ENCODE data around the gene ALG3. TPM values are rescaled to one million over a fixed set of nuclear protein-coding genes. Genes with fewer than 3 reads are reported as not detected.

The ALG3 gene
- total RNA-seq, 1 donor from 2014 or later: 30.1 TPM

GRCh38 chr3:184239221-184239620 lies 9.5 kb downstream of the ALG3 start:
- intact Hi-C loops (cut with DNase I): no loop called here

DNA sequence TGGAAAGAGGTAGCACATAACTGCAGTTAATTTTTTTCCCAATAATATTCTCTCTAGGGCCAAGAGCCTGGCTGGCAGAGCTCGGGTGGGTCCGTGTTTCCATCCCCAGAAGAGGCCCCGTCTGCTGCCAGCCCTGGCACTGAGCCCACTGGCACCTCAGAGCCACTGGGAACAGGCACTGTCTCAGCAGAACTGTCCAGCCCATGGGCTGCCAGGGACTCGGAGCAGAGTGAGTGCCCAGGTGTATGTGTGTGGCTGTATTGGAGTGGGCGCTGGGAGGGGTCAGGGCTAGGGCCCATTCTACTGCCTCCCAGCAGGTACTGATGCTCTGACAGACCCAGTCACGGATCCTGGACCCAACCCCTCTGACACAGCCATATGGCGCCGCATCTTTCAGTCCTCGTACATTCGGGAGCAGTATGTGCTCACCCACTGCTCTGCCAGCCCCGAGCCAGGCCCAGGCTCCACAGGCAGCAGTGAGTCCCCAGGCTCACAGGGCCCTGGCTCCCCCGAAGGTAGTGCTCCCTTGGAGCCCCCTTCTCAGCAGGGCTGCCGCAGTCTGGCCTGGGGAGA lies 10.4 kb downstream of the ALG3 start:
- Histone ChIP-seq H3K4me1 (no peaks in the 10 kb centered on the region), H3K27ac (no peak overlapping the region), H3K9me3 (no peaks in the 10 kb centered on the region), H3K4me3 (no peak overlapping the region), H3K27me3 (ENCODE audit: low read depth) (peaks cover 19% of the 10 kb centered on the region), H3K36me3 (peaks cover 15% of the 10 kb centered on the region)
- DNase-seq: peak; percentile 27
- no peak for ATAC-seq
- TF ChIP-seq, protein P1, sequence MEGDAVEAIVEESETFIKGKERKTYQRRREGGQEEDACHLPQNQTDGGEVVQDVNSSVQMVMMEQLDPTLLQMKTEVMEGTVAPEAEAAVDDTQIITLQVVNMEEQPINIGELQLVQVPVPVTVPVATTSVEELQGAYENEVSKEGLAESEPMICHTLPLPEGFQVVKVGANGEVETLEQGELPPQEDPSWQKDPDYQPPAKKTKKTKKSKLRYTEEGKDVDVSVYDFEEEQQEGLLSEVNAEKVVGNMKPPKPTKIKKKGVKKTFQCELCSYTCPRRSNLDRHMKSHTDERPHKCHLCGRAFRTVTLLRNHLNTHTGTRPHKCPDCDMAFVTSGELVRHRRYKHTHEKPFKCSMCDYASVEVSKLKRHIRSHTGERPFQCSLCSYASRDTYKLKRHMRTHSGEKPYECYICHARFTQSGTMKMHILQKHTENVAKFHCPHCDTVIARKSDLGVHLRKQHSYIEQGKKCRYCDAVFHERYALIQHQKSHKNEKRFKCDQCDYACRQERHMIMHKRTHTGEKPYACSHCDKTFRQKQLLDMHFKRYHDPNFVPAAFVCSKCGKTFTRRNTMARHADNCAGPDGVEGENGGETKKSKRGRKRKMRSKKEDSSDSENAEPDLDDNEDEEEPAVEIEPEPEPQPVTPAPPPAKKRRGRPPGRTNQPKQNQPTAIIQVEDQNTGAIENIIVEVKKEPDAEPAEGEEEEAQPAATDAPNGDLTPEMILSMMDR (IDR thresholded peaks at IDR 0.05): no peak
- intact Hi-C loops (cut with DNase I): no loop called here

More at GRCh38 chr3:184239221-184239620, 9.5 kb downstream of the ALG3 start:
- Histone ChIP-seq H3K27ac (no peak overlapping the region), H3K27me3 (ENCODE audit: low read depth) (peaks cover 16% of the 10 kb centered on the region), H3K36me3 (peaks cover 24% of the 10 kb centered on the region), H3K4me3 (no peak overlapping the region), H3K9me3 (no peaks in the 10 kb centered on the region), H3K4me1 (no peaks in the 10 kb centered on the region)
- ATAC-seq (no peak), DNase-seq (peak; percentile 15)
- TF ChIP-seq, protein P1 (IDR thresholded peaks at IDR 0.05): no peak

GRCh38 chr3:184237807-184238206 lies 11.0 kb downstream of the ALG3 start:
- Histone ChIP-seq H3K36me3 (peaks cover 10% of the 10 kb centered on the region), H3K27ac (no peak overlapping the region), H3K9me3 (no peaks in the 10 kb centered on the region), H3K27me3 (ENCODE audit: low read depth) (peaks cover 25% of the 10 kb centered on the region), H3K4me1 (no peaks in the 10 kb centered on the region), H3K4me3 (no peak overlapping the region)
- DNase-seq: no peak
- no peak for ATAC-seq
- TF ChIP-seq, protein P1 (IDR thresholded peaks at IDR 0.05): no peak
- intact Hi-C loops (cut with DNase I): no loop called here

DNA sequence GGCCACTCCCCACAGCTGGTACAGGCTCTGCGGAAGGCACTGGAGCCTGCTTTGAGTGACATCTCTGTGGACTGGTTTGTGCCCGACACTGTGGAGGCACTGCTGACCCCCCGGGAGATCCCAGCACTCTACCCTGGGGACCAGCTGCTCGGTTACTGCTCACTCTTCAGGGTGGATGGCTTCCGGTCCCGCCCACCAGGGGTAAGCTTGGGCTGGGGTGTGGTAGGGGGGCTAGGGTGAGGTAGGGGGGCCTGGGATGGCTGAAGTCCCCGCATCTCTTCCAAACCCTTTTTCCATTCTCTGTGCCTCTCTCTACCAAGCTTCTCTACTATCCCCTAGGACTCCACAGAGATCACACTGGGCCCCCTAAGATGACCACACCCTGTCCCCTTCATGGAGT lies 11.6 kb downstream of the ALG3 start:
- TF ChIP-seq, protein P1 (IDR thresholded peaks at IDR 0.05): no peak
- Histone ChIP-seq H3K4me3 (no peak overlapping the region), H3K27ac (no peak overlapping the region), H3K27me3 (ENCODE audit: low read depth) (peaks cover 30% of the 10 kb centered on the region), H3K4me1 (no peaks in the 10 kb centered on the region), H3K36me3 (peaks cover 4% of the 10 kb centered on the region), H3K9me3 (no peaks in the 10 kb centered on the region)
- peak; percentile 10 for DNase-seq
- intact Hi-C loops (cut with DNase I): no loop called here
- ATAC-seq: no peak

GRCh38 chr3:184236636-184237035 lies 12.1 kb downstream of the ALG3 start:
- Histone ChIP-seq H3K4me1 (no peaks in the 10 kb centered on the region), H3K27ac (no peak overlapping the region), H3K9me3 (no peaks in the 10 kb centered on the region), H3K4me3 (no peak overlapping the region), H3K36me3 (no peaks in the 10 kb centered on the region), H3K27me3 (ENCODE audit: low read depth) (peaks cover 34% of the 10 kb centered on the region)
- TF ChIP-seq, protein P1 (IDR thresholded peaks at IDR 0.05): no peak
- DNase-seq: peak; percentile 21
- no peak for ATAC-seq
- intact Hi-C loops (cut with DNase I): no loop called here

Measured in lower lobe of right lung (tissue), 2 donors.